HCT116 (cell line): ENCODE results near the gene SCRN2. TPM values are rescaled to one million over a fixed set of nuclear protein-coding genes. Genes with fewer than 3 reads are reported as not detected.
A peak's percentile ranks its signal among the peaks of the same experiment; 100 is the strongest.

Experiments used
- ATAC-seq: fragments of 200-7000 bp; cut with Tn5 transposase; 2 replicates; pipeline ENCODE4 v1.9.1; 2020; ENCODE audit warnings: mild to moderate bottlenecking, moderate library complexity
- BruUV-seq: library from RNA; stranded (reverse); fragments of 400-500 nt; replicated peaks from 2 replicates; lab custom pipeline; 2021; lab: Mats Ljungman, UMichigan
- CTCF ChIA-PET: fragments of 300-600 bp; sonication (Branson Sonifier 250); formaldehyde crosslinking; loops from one replicate; lab custom pipeline; 2021; ENCODE audit warnings: antibody characterized with exemption; lab: Charles Lee
- POLR2A ChIA-PET: fragments of 300-600, 350-600 bp; sonication (Branson Sonifier 250); formaldehyde crosslinking; loops from one replicate; lab custom pipeline; 2021; ENCODE audit warnings: antibody characterized with exemption; lab: Charles Lee
- RAD21 ChIA-PET, 2 experiments: fragments of 300-600 bp; sonication (Branson Sonifier 250); formaldehyde crosslinking; loops; one replicate each; lab custom pipeline; 2023; ENCODE audit warnings: low total read pairs in 2 of 2; ENCODE audit not compliant: uncharacterized antibody in 2 of 2, unreplicated experiment in 2 of 2, low non-redundant PET in 1 of 2; lab: Charles Lee
- DNase-seq: peaks from one replicate; pipeline ENCODE4 v3.0.0-alpha.2; 2010; ENCODE audit warnings: low read depth, low spot score
- H2AFZ ChIP-seq: fragments of 200-600 bp; shearing (Covaris generic), sonication (generic); 2 replicates; pipeline ENCODE4 v1.6.1; 2017; ENCODE audit warnings: low read depth, mixed run types, mixed read lengths, antibody characterized with exemption, low read length; ENCODE audit not compliant: poor library complexity, severe bottlenecking
- H3K27ac ChIP-seq: 2 replicates; pipeline ENCODE4 v1.5.1; 2012; ENCODE audit warnings: low read depth, low read length
- H3K27me3 ChIP-seq: fragments of 200-600 bp; sonication (generic); 2 replicates; pipeline ENCODE4 v1.6.1; 2016; ENCODE audit warnings: mixed run types, low read length, mixed read lengths; ENCODE audit not compliant: insufficient read depth
- H3K36me3 ChIP-seq, 2 experiments: fragments of 200-500 bp in 1 of 2; fragments of 200-600 bp in 1 of 2; sonication (Bioruptor generic) in 1 of 2; sonication (generic) in 1 of 2; 2 replicates each; pipeline versions ENCODE4 v1.5.1 to v1.6.1; 2014 to 2016; ENCODE audit warnings: low read length in 2 of 2, inconsistent platforms in 1 of 2, mixed read lengths in 1 of 2, mixed run types in 1 of 2; ENCODE audit not compliant: insufficient read depth in 2 of 2, control insufficient read depth in 1 of 2
- H3K4me1 ChIP-seq, 2 experiments: fragments of 200-600 bp in 1 of 2; sonication (generic) in 1 of 2; 2 replicates each; pipeline versions ENCODE4 v1.5.1 to v1.6.1; 2012 to 2017; ENCODE audit warnings: low read length in 2 of 2, inconsistent platforms in 1 of 2, mild to moderate bottlenecking in 1 of 2, mixed read lengths in 1 of 2, mixed run types in 1 of 2, moderate library complexity in 1 of 2; ENCODE audit not compliant: insufficient read depth in 2 of 2, control insufficient read depth in 1 of 2
- H3K4me2 ChIP-seq: fragments of 200-600 bp; sonication (generic); 2 replicates; pipeline ENCODE4 v1.6.1; 2017; ENCODE audit warnings: mixed run types, low read length, mixed read lengths
- H3K4me3 ChIP-seq, 2 experiments: fragments of 200-600 bp in 1 of 2; sonication (generic) in 1 of 2; replicated peaks in 1 of 2; 2 replicates each; pipeline ENCODE4 v1.5.1; 2011 to 2016; ENCODE audit warnings: low read length in 2 of 2, control low read depth in 1 of 2, low read depth in 1 of 2, mild to moderate bottlenecking in 1 of 2, mixed read lengths in 1 of 2, mixed run types in 1 of 2
- H3K79me2 ChIP-seq: fragments of 200-600 bp; sonication (generic); 2 replicates; pipeline ENCODE4 v1.6.1; 2017; ENCODE audit warnings: mild to moderate bottlenecking, mixed run types, low read length, moderate library complexity, mixed read lengths; ENCODE audit not compliant: insufficient read depth
- H3K9ac ChIP-seq: fragments of 200-600 bp; sonication (generic); 2 replicates; pipeline ENCODE4 v1.6.1; 2016; ENCODE audit warnings: low read length, mixed read lengths
- H3K9me2 ChIP-seq: fragments of 200-600 bp; sonication (generic), shearing (Covaris generic); 2 replicates; pipeline ENCODE4 v1.6.1; 2017; ENCODE audit warnings: mixed run types, mild to moderate bottlenecking, moderate library complexity; ENCODE audit not compliant: insufficient read depth
- H3K9me3 ChIP-seq, 2 experiments: fragments of 200-500 bp in 1 of 2; fragments of 200-600 bp in 1 of 2; sonication (Bioruptor generic) in 1 of 2; sonication (generic) in 1 of 2; 2 replicates each; pipeline ENCODE4 v1.6.1; 2014 to 2017; ENCODE audit warnings: low read length in 2 of 2, mixed read lengths in 2 of 2, inconsistent platforms in 1 of 2, low read depth in 1 of 2, mild to moderate bottlenecking in 1 of 2, mixed run types in 1 of 2, moderate library complexity in 1 of 2; ENCODE audit not compliant: control insufficient read depth in 1 of 2, insufficient read depth in 1 of 2
- H4K20me1 ChIP-seq: fragments of 200-600 bp; sonication (generic), shearing (Covaris generic); 2 replicates; pipeline ENCODE4 v1.6.1; 2017; ENCODE audit warnings: mixed run types, mild to moderate bottlenecking, moderate library complexity; ENCODE audit not compliant: insufficient read depth
- ATF3 ChIP-seq: IDR thresholded peaks from 2 replicates; pipeline ENCODE4 v1.6.1; 2012
- CBX3 ChIP-seq: IDR thresholded peaks from 2 replicates; pipeline ENCODE4 v1.6.1; 2012; ENCODE audit warnings: low read depth
- CEBPB ChIP-seq: IDR thresholded peaks from 2 replicates; pipeline ENCODE4 v1.6.1; 2012; ENCODE audit warnings: low read depth
- EGR1 ChIP-seq: IDR thresholded peaks from 2 replicates; pipeline ENCODE4 v1.6.1; 2012; ENCODE audit warnings: low read depth
- ELF1 ChIP-seq: IDR thresholded peaks from 2 replicates; pipeline ENCODE4 v1.6.1; 2012; ENCODE audit warnings: low read depth, borderline replicate concordance
- EZH2 ChIP-seq: fragments of 200-600 bp; sonication (generic); IDR thresholded peaks from 2 replicates; pipeline ENCODE4 v1.6.1; 2017; ENCODE audit warnings: antibody characterized with exemption, mixed run types
- EZH2phosphoT487 ChIP-seq: fragments of 200-600 bp; IDR thresholded peaks from 2 replicates; pipeline ENCODE4 v1.6.1; 2018; ENCODE audit warnings: antibody characterized with exemption, borderline replicate concordance
- FOSL1 ChIP-seq: IDR thresholded peaks from 2 replicates; pipeline ENCODE4 v1.6.1; 2012; ENCODE audit warnings: low read depth
- JUND ChIP-seq: IDR thresholded peaks from 2 replicates; pipeline ENCODE4 v1.6.1; 2012
- MAX ChIP-seq: IDR thresholded peaks from 2 replicates; pipeline ENCODE4 v1.6.1; 2012
- POLR2A ChIP-seq: IDR thresholded peaks from 2 replicates; pipeline ENCODE4 v1.7.0; 2011; ENCODE audit warnings: borderline replicate concordance; ENCODE audit not compliant: insufficient read depth, insufficient read length; ENCODE audit errors: extremely low read depth
- POLR2AphosphoS5 ChIP-seq: IDR thresholded peaks from 2 replicates; pipeline ENCODE4 v1.6.1; 2011; ENCODE audit warnings: mild to moderate bottlenecking, low read depth, low read length, moderate library complexity
- SP1 ChIP-seq: IDR thresholded peaks from 2 replicates; pipeline ENCODE4 v1.6.1; 2012; ENCODE audit warnings: low read depth
- SRF ChIP-seq: IDR thresholded peaks from 2 replicates; pipeline ENCODE4 v1.6.1; 2012; ENCODE audit warnings: low read depth
- YY1 ChIP-seq: IDR thresholded peaks from 2 replicates; pipeline ENCODE4 v1.6.1; 2011; ENCODE audit warnings: low read length, low read depth, moderate library complexity, mild to moderate bottlenecking; ENCODE audit not compliant: insufficient replicate concordance; ENCODE audit errors: extremely low read depth
- ZFX ChIP-seq: fragments of 450-650 bp; IDR thresholded peaks from 2 replicates; pipeline ENCODE4 v1.6.1; 2017
- ZNF274 ChIP-seq: fragments of 200-500 bp; sonication (Bioruptor generic); IDR thresholded peaks from 2 replicates; pipeline ENCODE4 v1.6.1; 2014; ENCODE audit warnings: mild to moderate bottlenecking, low read depth, low read length, inconsistent platforms
- intact Hi-C: fragments of 100-400 bp; cut with micrococcal nuclease; formaldehyde crosslinking; loops from 2 replicates; pipeline ENCODE4 v1.10.0; 2022
- total RNA-seq: library from RNA; stranded (reverse); gene quantifications from one replicate; pipeline ENCODE4 v1.2.1, GENCODE V29; 2021; ENCODE audit not compliant: unreplicated experiment
- TF ChIP-seq, protein P1 (sequence below): IDR thresholded peaks from 2 replicates; pipeline ENCODE4 v1.6.1; 2012; ENCODE audit warnings: low read depth
- TF ChIP-seq, protein P2 (sequence below): IDR thresholded peaks from 2 replicates; pipeline ENCODE4 v1.6.1; 2011; ENCODE audit warnings: mild to moderate bottlenecking, low read length, moderate library complexity; ENCODE audit not compliant: insufficient replicate concordance; ENCODE audit errors: extremely low read depth
- TF ChIP-seq, protein P3 (sequence below), 3 experiments: fragments of 200-600 bp in 1 of 3; sonication (generic) in 1 of 3; IDR thresholded peaks in 2 of 3; conservative IDR thresholded peaks in 1 of 3; 2 replicates each; pipeline ENCODE4 v1.5.1; 2012 to 2017; ENCODE audit warnings: low read depth in 2 of 3, low read length in 2 of 3, antibody characterized with exemption in 1 of 3, borderline replicate concordance in 1 of 3, control low read depth in 1 of 3, mild to moderate bottlenecking in 1 of 3, mixed read lengths in 1 of 3, mixed run types in 1 of 3, moderate library complexity in 1 of 3; ENCODE audit not compliant: insufficient read depth in 1 of 3

Gene SCRN2
- total RNA-seq, 1 experiment from 2014 or later, result 53.2 TPM

- peak overlapping the region; percentile 75 for H3K9ac ChIP-seq
- peak; percentile 11; the same call in 1 of the 2 replicates for ATAC-seq
- peaks cover 7 to 12% of the 10 kb centered on the region in 2 experiments; a peak in 3 of 4 replicates for H3K36me3 ChIP-seq
- ChIA-PET POLR2A (no interaction called here), RAD21 (interaction anchor here in 1 of 2 experiments (0.6 kb wide), 1 partner anchor 70 kb away, joined by 3 read pairs; no protein-coding TSS in a partner anchor), CTCF (interaction anchor here (1.3 kb wide), 1 partner anchor 170 kb away, joined by 3 read pairs; no protein-coding TSS in a partner anchor)
- H3K4me2 ChIP-seq, result peak overlapping the region; percentile 93
- no peaks in the 10 kb centered on the region for H3K9me2 ChIP-seq
- H3K27me3 ChIP-seq, result no peaks in the 10 kb centered on the region
- TF ChIP-seq, protein P1, sequence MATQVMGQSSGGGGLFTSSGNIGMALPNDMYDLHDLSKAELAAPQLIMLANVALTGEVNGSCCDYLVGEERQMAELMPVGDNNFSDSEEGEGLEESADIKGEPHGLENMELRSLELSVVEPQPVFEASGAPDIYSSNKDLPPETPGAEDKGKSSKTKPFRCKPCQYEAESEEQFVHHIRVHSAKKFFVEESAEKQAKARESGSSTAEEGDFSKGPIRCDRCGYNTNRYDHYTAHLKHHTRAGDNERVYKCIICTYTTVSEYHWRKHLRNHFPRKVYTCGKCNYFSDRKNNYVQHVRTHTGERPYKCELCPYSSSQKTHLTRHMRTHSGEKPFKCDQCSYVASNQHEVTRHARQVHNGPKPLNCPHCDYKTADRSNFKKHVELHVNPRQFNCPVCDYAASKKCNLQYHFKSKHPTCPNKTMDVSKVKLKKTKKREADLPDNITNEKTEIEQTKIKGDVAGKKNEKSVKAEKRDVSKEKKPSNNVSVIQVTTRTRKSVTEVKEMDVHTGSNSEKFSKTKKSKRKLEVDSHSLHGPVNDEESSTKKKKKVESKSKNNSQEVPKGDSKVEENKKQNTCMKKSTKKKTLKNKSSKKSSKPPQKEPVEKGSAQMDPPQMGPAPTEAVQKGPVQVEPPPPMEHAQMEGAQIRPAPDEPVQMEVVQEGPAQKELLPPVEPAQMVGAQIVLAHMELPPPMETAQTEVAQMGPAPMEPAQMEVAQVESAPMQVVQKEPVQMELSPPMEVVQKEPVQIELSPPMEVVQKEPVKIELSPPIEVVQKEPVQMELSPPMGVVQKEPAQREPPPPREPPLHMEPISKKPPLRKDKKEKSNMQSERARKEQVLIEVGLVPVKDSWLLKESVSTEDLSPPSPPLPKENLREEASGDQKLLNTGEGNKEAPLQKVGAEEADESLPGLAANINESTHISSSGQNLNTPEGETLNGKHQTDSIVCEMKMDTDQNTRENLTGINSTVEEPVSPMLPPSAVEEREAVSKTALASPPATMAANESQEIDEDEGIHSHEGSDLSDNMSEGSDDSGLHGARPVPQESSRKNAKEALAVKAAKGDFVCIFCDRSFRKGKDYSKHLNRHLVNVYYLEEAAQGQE, result no peak
- TF ChIP-seq MAX (no peak), JUND (no peak), EZH2 (no peak), SRF (no peak), YY1 (no peak), ATF3 (no peak), POLR2AphosphoS5 (no peak), ZFX (no peak), CBX3 (no peak), CEBPB (no peak), SP1 (no peak), EZH2phosphoT487 (no peak), ELF1 (no peak), POLR2A (no peak), EGR1 (no peak), ZNF274 (no peak), FOSL1 (no peak)
- TF ChIP-seq, protein P2, sequence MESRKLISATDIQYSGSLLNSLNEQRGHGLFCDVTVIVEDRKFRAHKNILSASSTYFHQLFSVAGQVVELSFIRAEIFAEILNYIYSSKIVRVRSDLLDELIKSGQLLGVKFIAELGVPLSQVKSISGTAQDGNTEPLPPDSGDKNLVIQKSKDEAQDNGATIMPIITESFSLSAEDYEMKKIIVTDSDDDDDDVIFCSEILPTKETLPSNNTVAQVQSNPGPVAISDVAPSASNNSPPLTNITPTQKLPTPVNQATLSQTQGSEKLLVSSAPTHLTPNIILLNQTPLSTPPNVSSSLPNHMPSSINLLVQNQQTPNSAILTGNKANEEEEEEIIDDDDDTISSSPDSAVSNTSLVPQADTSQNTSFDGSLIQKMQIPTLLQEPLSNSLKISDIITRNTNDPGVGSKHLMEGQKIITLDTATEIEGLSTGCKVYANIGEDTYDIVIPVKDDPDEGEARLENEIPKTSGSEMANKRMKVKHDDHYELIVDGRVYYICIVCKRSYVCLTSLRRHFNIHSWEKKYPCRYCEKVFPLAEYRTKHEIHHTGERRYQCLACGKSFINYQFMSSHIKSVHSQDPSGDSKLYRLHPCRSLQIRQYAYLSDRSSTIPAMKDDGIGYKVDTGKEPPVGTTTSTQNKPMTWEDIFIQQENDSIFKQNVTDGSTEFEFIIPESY, result no peak
- TF ChIP-seq, protein P3, sequence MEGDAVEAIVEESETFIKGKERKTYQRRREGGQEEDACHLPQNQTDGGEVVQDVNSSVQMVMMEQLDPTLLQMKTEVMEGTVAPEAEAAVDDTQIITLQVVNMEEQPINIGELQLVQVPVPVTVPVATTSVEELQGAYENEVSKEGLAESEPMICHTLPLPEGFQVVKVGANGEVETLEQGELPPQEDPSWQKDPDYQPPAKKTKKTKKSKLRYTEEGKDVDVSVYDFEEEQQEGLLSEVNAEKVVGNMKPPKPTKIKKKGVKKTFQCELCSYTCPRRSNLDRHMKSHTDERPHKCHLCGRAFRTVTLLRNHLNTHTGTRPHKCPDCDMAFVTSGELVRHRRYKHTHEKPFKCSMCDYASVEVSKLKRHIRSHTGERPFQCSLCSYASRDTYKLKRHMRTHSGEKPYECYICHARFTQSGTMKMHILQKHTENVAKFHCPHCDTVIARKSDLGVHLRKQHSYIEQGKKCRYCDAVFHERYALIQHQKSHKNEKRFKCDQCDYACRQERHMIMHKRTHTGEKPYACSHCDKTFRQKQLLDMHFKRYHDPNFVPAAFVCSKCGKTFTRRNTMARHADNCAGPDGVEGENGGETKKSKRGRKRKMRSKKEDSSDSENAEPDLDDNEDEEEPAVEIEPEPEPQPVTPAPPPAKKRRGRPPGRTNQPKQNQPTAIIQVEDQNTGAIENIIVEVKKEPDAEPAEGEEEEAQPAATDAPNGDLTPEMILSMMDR (IDR thresholded peaks at IDR 0.05 in 2 of 3, conservative IDR thresholded peaks at IDR 0.05 in 1 of 3; ENCODE audit: borderline replicate concordance in 1 of 3, insufficient read depth in 1 of 3, low read depth in 2 of 3, low read length in 2 of 3), result no peak
- H2AFZ ChIP-seq, result no peak overlapping the region
- no peaks in the 10 kb centered on the region for H3K9me3 ChIP-seq
- no peak overlapping the region for H3K27ac ChIP-seq
- H4K20me1 ChIP-seq, result no peaks in the 10 kb centered on the region
- no peaks in the 10 kb centered on the region for H3K79me2 ChIP-seq
- H3K4me3 ChIP-seq, result peak overlapping the region; percentile 70 to 87
- no peak for DNase-seq
- peaks cover 16 to 27% of the 10 kb centered on the region in 2 experiments for H3K4me1 ChIP-seq
- BruUV-seq, result no TSS peak
- intact Hi-C loops, result no loop called here
Measured at GRCh38 chr17:47820033-47820789, 20.9 kb downstream of the SCRN2 start.
